ENCODE results near the gene CHRM4. TPM values are rescaled to one million over a fixed set of nuclear protein-coding genes. Genes with fewer than 3 reads are reported as not detected.

CHRM4 gene
- total RNA-seq, result under 1 TPM in 1 of 4 donors, not detected in 3; 0.34 TPM

GRCh38 chr11:46391578-46392420, at the start of gene CHRM4:
TSS of gene CHRM4 (minus strand) at chr11:46391776. CDS start at chr11:46386557, 5,219 bp downstream.
- TF ChIP-seq CTCF (IDR thresholded peaks at IDR 0.05; ENCODE audit: low read depth), result no peak

GRCh38 chr11:46438211-46438610, 46.6 kb upstream of the CHRM4 start:
- TF ChIP-seq CTCF (IDR thresholded peaks at IDR 0.05; ENCODE audit: low read depth), result no peak

GRCh38 chr11:46437122-46437689, 45.6 kb upstream of the CHRM4 start:
- no peak for TF ChIP-seq CTCF (IDR thresholded peaks at IDR 0.05; ENCODE audit: low read depth)

- TF ChIP-seq CTCF (IDR thresholded peaks at IDR 0.05; ENCODE audit: low read depth), result no peak
These were observed 44.5 kb upstream of the CHRM4 start for GRCh38 chr11:46436113-46436512.

- TF ChIP-seq CTCF (IDR thresholded peaks at IDR 0.05; ENCODE audit: low read depth), result no peak
These were observed 44.1 kb upstream of the CHRM4 start for GRCh38 chr11:46435679-46436078.

DNA sequence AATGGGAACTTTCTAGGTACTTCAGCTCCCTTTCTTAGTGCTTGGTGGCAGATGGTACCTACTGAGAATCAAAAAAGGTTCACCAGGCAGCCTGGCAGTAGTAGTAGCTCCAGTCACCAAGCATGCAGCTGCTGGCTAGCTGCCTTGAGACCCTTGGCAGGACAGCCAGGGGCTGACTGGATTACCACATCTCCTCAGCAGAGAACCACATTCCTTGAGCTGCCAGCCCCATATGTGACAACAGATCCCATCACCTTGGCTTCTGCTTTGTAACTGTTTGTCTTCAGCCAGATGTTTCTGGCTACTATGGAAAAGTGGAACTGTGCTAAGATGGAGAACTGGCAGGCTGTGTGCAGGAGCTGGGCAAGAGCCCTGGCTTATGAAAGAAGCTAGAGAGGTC, 39.6 kb upstream of the CHRM4 start:
- no peak for TF ChIP-seq CTCF (IDR thresholded peaks at IDR 0.05; ENCODE audit: low read depth)

GRCh38 chr11:46429717-46430116, 38.1 kb upstream of the CHRM4 start:
- TF ChIP-seq CTCF (IDR thresholded peaks at IDR 0.05; ENCODE audit: low read depth), result no peak
